IMR-90 (cell line): ENCODE data around the gene LYZL1. TPM values are rescaled to one million over a fixed set of nuclear protein-coding genes. Genes with fewer than 3 reads are reported as not detected.
A peak's percentile ranks its signal among the peaks of the same experiment; 100 is the strongest.

Source experiments
- ATAC-seq: fragments of 200-7000 bp; cut with Tn5 transposase; 2 replicates; pipeline ENCODE4 v1.9.1; 2020; ENCODE audit warnings: low read depth, mild to moderate bottlenecking, moderate library complexity
- BruUV-seq: library from RNA; stranded (reverse); fragments of 400-500 nt; replicated peaks from 2 replicates; lab custom pipeline; 2021; lab: Mats Ljungman, UMichigan
- CTCF ChIA-PET: fragments of 300-600 bp; formaldehyde crosslinking; extraction: SDS; loops from one replicate; lab custom pipeline; 2021; ENCODE audit warnings: antibody characterized with exemption; lab: Yijun Ruan, JAX
- POLR2A ChIA-PET: fragments of 300-600 bp; sonication (Branson Sonifier 250); formaldehyde crosslinking; loops from one replicate; lab custom pipeline; 2022; ENCODE audit warnings: antibody characterized with exemption; ENCODE audit not compliant: unreplicated experiment; lab: Charles Lee
- DNase-seq: peaks from one replicate; pipeline ENCODE4 v3.0.0; 2013
- H2AFZ ChIP-seq: replicated peaks from 2 replicates; pipeline ENCODE3; 2013; ENCODE audit warnings: low read length, mild to moderate bottlenecking; ENCODE audit not compliant: poor library complexity
- H2AK5ac ChIP-seq: 2 replicates; pipeline ENCODE4 v1.6.1; 2013; ENCODE audit warnings: low read depth, low read length, inconsistent platforms
- H2AK9ac ChIP-seq: replicated peaks from 2 replicates; pipeline ENCODE3; 2013; ENCODE audit warnings: mild to moderate bottlenecking, low read depth, low read length, moderate library complexity; ENCODE audit not compliant: poor library complexity
- H2BK120ac ChIP-seq: 2 replicates; pipeline ENCODE4 v1.6.1; 2013; ENCODE audit warnings: low read depth, low read length, inconsistent platforms
- H2BK15ac ChIP-seq: 3 replicates; pipeline ENCODE4 v1.6.1; 2013; ENCODE audit warnings: low read depth, low read length, inconsistent platforms
- H2BK20ac ChIP-seq: 2 replicates; pipeline ENCODE4 v1.6.1; 2013; ENCODE audit warnings: low read depth, mild to moderate bottlenecking, inconsistent platforms, low read length, moderate library complexity
- H2BK5ac ChIP-seq: 2 replicates; pipeline ENCODE4 v1.6.1; 2013; ENCODE audit warnings: mild to moderate bottlenecking, low read depth, low read length, inconsistent platforms; ENCODE audit not compliant: poor library complexity, severe bottlenecking
- H3K14ac ChIP-seq: replicated peaks from 2 replicates; pipeline ENCODE4 v1.6.1; 2013; ENCODE audit warnings: low read depth, low read length, inconsistent platforms
- H3K18ac ChIP-seq: 2 replicates; pipeline ENCODE4 v1.6.1; 2013; ENCODE audit warnings: low read depth, low read length, control low read depth
- H3K23ac ChIP-seq: 2 replicates; pipeline ENCODE4 v1.6.1; 2013; ENCODE audit warnings: low read depth, low read length, inconsistent platforms
- H3K27ac ChIP-seq: 2 replicates; pipeline ENCODE4 v1.5.1; 2013; ENCODE audit warnings: mild to moderate bottlenecking, control low read depth, low read length; ENCODE audit not compliant: insufficient read depth
- H3K27me3 ChIP-seq: 2 replicates; pipeline ENCODE4 v1.6.1; 2013; ENCODE audit warnings: low read length; ENCODE audit not compliant: control insufficient read depth, insufficient read depth
- H3K36me3 ChIP-seq: 2 replicates; pipeline ENCODE4 v1.6.1; 2013; ENCODE audit warnings: low read length, mixed read lengths; ENCODE audit not compliant: control insufficient read depth, insufficient read depth
- H3K4ac ChIP-seq: 2 replicates; pipeline ENCODE4 v1.6.1; 2013; ENCODE audit warnings: low read depth, low read length, inconsistent platforms
- H3K4me1 ChIP-seq: 2 replicates; pipeline ENCODE4 v1.6.1; 2013; ENCODE audit warnings: low read length, mixed read lengths; ENCODE audit not compliant: control insufficient read depth, insufficient read depth
- H3K4me2 ChIP-seq: 2 replicates; pipeline ENCODE4 v1.6.1; 2013; ENCODE audit warnings: low read depth, mild to moderate bottlenecking, control low read depth, low read length, moderate library complexity
- H3K4me3 ChIP-seq: 2 replicates; pipeline ENCODE4 v1.5.1; 2013; ENCODE audit warnings: low read depth, mild to moderate bottlenecking, control low read depth, low read length, moderate library complexity; ENCODE audit not compliant: insufficient read depth
- H3K56ac ChIP-seq: 2 replicates; pipeline ENCODE4 v1.6.1; 2013; ENCODE audit warnings: low read length, inconsistent platforms; ENCODE audit not compliant: insufficient read depth; ENCODE audit errors: extremely low read depth
- H3K79me1 ChIP-seq, 2 experiments: 2 replicates each; pipeline ENCODE4 v1.6.1; 2013; ENCODE audit warnings: low read length in 2 of 2, inconsistent platforms in 1 of 2, low read depth in 1 of 2
- H3K9ac ChIP-seq: 2 replicates; pipeline ENCODE4 v1.6.1; 2013; ENCODE audit warnings: low read depth, low read length, control low read depth
- H3K9me1 ChIP-seq: 2 replicates; pipeline ENCODE4 v1.6.1; 2013; ENCODE audit warnings: low read length, inconsistent platforms; ENCODE audit not compliant: insufficient read depth
- H3K9me3 ChIP-seq: 2 replicates; pipeline ENCODE4 v1.6.1; 2013; ENCODE audit warnings: low read length; ENCODE audit not compliant: control insufficient read depth, insufficient read depth
- H4K20me1 ChIP-seq: 2 replicates; pipeline ENCODE4 v1.6.1; 2013; ENCODE audit warnings: low read length, inconsistent platforms; ENCODE audit not compliant: insufficient read depth
- H4K5ac ChIP-seq: 2 replicates; pipeline ENCODE4 v1.6.1; 2013; ENCODE audit warnings: mild to moderate bottlenecking, low read depth, low read length, control low read depth
- H4K8ac ChIP-seq, 2 experiments: 2 replicates each; pipeline ENCODE4 v1.6.1; 2013; ENCODE audit warnings: low read depth in 2 of 2, low read length in 2 of 2, control low read depth in 1 of 2, inconsistent platforms in 1 of 2
- H4K91ac ChIP-seq: 2 replicates; pipeline ENCODE4 v1.6.1; 2013; ENCODE audit warnings: low read depth, low read length, inconsistent platforms; ENCODE audit not compliant: insufficient read depth
- FOS ChIP-seq: fragments of 150-350 bp; IDR thresholded peaks from 2 replicates; pipeline ENCODE4 v1.6.1; 2016; ENCODE audit warnings: low read depth, low read length
- MAFK ChIP-seq: IDR thresholded peaks from 2 replicates; pipeline ENCODE4 v1.6.1; 2012; ENCODE audit warnings: low read depth, low read length, improper control_type of control experiment
- NFE2L2 ChIP-seq: fragments of 150-350 bp; IDR thresholded peaks from 2 replicates; pipeline ENCODE4 v1.6.1; 2016; ENCODE audit warnings: low read depth, mild to moderate bottlenecking, low read length
- WGBS, 2 experiments: methylation state at CpG; one replicate each; pipeline versions ENCODE4 v1.1.5 to v1.1.7; 2013; ENCODE audit warnings: missing lambda C conversion rate in 2 of 2; ENCODE audit not compliant: insufficient read length in 1 of 2; ENCODE audit errors: extremely low coverage in 2 of 2; 5-methylcytosine and 5-hydroxymethylcytosine counted together
- dilution Hi-C: fragments of 300-500 bp; cut with HindIII; formaldehyde crosslinking; loops from one replicate; pipeline ENCODE4 v1.14.3; 2018; ENCODE audit warnings: low sequenced_read_pairs; ENCODE audit not compliant: unreplicated experiment
- in situ Hi-C: fragments of 300-500 bp; cut with MboI; formaldehyde crosslinking; loops from 3 replicates; pipeline ENCODE4 v1.14.3; 2019; ENCODE audit warnings: low sequenced_read_pairs, inconsistent platforms, mixed read lengths
- intact Hi-C: fragments of 100-400 bp; cut with micrococcal nuclease; formaldehyde crosslinking; loops from 2 replicates; pipeline ENCODE4 v1.10.0; 2022
- polyA plus RNA-seq, 3 experiments: library from polyadenylated mRNA; depleted of rRNA; stranded (reverse); fragments of >200 nt; gene quantifications; 2 replicates each; pipeline ENCODE4 v1.2.3, GENCODE V29; 2012; ENCODE audit warnings: low replicate concordance in 1 of 3
- total RNA-seq: library from RNA; depleted of rRNA; stranded (reverse); fragments of >200 nt; gene quantifications from 2 replicates; pipeline ENCODE4 v1.2.3, GENCODE V29; 2012

LYZL1 gene
- total and polyA plus RNA-seq, 2 of the 4 experiments (the other 2 are of a cell fraction) = not detected

DNA sequence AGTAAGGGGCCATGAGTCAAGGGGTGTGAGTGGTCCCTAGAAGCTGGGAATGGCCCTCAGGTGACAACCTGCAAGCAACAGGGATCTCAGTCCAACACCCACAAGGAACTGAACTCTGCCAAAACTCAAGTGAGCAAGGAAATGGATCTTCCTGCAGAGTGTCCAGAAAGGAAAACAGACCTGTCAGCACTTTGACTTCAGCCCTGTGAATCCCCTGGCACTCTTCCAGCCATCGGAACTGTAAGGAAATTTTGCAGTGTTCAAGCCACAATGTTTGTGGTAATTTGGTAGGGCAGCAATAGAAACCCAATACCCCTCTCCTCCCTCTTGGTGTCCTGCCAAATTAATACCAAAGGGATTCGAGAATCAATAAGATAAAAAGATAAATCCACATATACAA lies 6.9 kb downstream of the LYZL1 start:
- no peak overlapping the region for H2BK20ac ChIP-seq
- H3K9ac ChIP-seq = no peak overlapping the region
- no peak overlapping the region for H3K56ac ChIP-seq
- H4K20me1 ChIP-seq = no peaks in the 10 kb centered on the region
- WGBS, 2 experiments = no CpG with 5 or more reads among the region's 2 CpGs
- DNase-seq (no peak), ATAC-seq (no peak)
- CTCF ChIA-PET = no interaction called here
- POLR2A ChIA-PET = no interaction called here
- H2BK15ac ChIP-seq = no peak overlapping the region
- H3K27ac ChIP-seq = no peak overlapping the region
- no peaks in the 10 kb centered on the region for H3K79me1 ChIP-seq
- H3K4me1 ChIP-seq = no peaks in the 10 kb centered on the region
- intact Hi-C loops = no loop called here
- H3K18ac ChIP-seq = no peak overlapping the region
- no peak overlapping the region for H2AK9ac ChIP-seq
- H3K9me3 ChIP-seq = peaks cover 27% of the 10 kb centered on the region
- no peak overlapping the region for H4K91ac ChIP-seq
- H3K4ac ChIP-seq = no peak overlapping the region
- H3K4me3 ChIP-seq = no peak overlapping the region
- no peak overlapping the region for H2AFZ ChIP-seq
- H3K14ac ChIP-seq = no peak overlapping the region
- no peak for TF ChIP-seq NFE2L2
- TF ChIP-seq MAFK = peak; percentile 46
- no peak for TF ChIP-seq FOS
- no peak overlapping the region for H4K5ac ChIP-seq
- no peak overlapping the region for H2BK120ac ChIP-seq
- H4K8ac ChIP-seq = no peak overlapping the region
- in situ Hi-C loops = loop anchor here (10.0 kb wide), 1 partner anchor 1329 kb away; the partner anchor contains the start of gene LYZL2
- no peak overlapping the region for H2AK5ac ChIP-seq
- H3K9me1 ChIP-seq = no peaks in the 10 kb centered on the region
- peaks cover 14% of the 10 kb centered on the region for H3K27me3 ChIP-seq
- dilution Hi-C loops = no loop called here
- H3K23ac ChIP-seq = no peak overlapping the region
- no peak overlapping the region for H3K4me2 ChIP-seq
- no peak overlapping the region for H2BK5ac ChIP-seq
- no peaks in the 10 kb centered on the region for H3K36me3 ChIP-seq
- BruUV-seq = no TSS peak
